Brain microvascular endothelial cell (primary cell): Measurements from ENCODE around the gene CDKN2B-AS1.
"Not testable (repeated sequence)": the region's sequence is repeated elsewhere in the genome, so short reads cannot be mapped to it uniquely, and the experiment has no call there.

Source experiments
- DNase-seq: peaks from one replicate; pipeline ENCODE4 v3.0.0-alpha.2; 2020
- H3K27ac ChIP-seq: fragments of 250-450 bp; sonication (Bioruptor Pico); 2 replicates; pipeline ENCODE4 v1.5.1; 2020; ENCODE audit warnings: mild to moderate bottlenecking, moderate library complexity
- H3K27me3 ChIP-seq: fragments of 250-450 bp; sonication (Bioruptor Pico); replicated peaks from 2 replicates; pipeline ENCODE4 v1.5.1; 2020; ENCODE audit warnings: mild to moderate bottlenecking
- H3K36me3 ChIP-seq: fragments of 250-450 bp; sonication (Bioruptor Pico); replicated peaks from 2 replicates; pipeline ENCODE4 v1.5.1; 2020; ENCODE audit warnings: mild to moderate bottlenecking
- H3K4me3 ChIP-seq: 2 replicates; pipeline ENCODE4 v1.5.1; 2011; ENCODE audit warnings: low read depth, mild to moderate bottlenecking, control low read depth, low read length, moderate library complexity
- CTCF ChIP-seq: IDR thresholded peaks from 2 replicates; pipeline ENCODE4 v1.5.1; 2011; ENCODE audit warnings: low read depth, mild to moderate bottlenecking, moderate library complexity, low read length, control low read depth, inconsistent platforms; ENCODE audit errors: missing control alignments
- in situ Hi-C: cut with HindIII; loops from 2 replicates; pipeline ENCODE4 v1.10.0; 2017; ENCODE audit warnings: low sequenced_read_pairs, low pct_ligation_motif_present

Gene CDKN2B-AS1

DNA sequence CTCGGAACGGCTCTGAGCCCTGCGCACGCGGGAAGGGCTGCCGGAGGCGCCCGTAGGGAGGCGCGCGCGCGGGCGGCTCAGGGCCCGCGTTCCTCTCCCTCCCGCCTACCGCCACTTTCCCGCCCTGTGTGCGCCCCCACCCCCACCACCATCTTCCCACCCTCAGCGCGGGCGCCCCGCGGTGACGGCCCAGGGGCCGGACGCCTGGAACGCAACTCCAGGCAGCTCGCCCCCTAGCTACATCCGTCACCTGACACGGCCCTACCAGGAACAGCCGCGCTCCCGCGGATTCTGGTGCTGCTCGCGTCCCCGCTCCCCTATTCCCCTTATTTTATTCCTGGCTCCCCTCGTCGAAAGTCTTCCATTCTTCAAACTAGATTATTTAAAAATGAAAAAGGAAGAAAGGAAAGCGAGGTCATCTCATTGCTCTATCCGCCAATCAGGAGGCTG lies at the start of gene CDKN2B-AS1:
Gene CDKN2B-AS1, plus strand, starts transcription at position 236 of the 450 bp plus-strand sequence.
- no peaks in the 10 kb centered on the region for H3K36me3 ChIP-seq
- H3K27me3 ChIP-seq: no peaks in the 10 kb centered on the region
- peak; percentile 60 for DNase-seq
- no peak for TF ChIP-seq CTCF
- H3K4me3 ChIP-seq: peak within 1 kb of the TSS; percentile 94
- H3K27ac ChIP-seq: peak within 1 kb of the TSS; percentile 85
- in situ Hi-C loops: no loop called here

DNA sequence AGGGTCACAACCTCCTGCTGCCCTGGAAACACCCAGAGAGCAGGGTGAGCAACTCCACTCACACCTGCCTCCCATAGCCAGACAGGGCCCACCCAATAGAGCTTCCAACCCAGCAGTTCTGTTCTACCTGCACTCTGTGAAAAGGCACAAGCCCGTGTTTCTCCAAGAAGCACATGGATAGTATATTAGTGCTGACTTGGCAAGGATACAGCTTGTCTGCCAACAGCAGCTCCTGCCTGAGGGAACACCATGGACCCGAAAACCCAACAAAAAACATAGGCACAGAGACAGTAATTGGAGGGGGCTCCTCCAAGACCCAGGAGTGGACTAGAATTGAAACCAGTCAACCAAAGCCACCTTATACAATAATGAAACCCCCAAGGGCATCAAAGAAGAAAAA lies 49.0 kb upstream of the CDKN2B-AS1 start:
- in situ Hi-C loops: no loop called here
- no peaks in the 10 kb centered on the region for H3K36me3 ChIP-seq

DNA sequence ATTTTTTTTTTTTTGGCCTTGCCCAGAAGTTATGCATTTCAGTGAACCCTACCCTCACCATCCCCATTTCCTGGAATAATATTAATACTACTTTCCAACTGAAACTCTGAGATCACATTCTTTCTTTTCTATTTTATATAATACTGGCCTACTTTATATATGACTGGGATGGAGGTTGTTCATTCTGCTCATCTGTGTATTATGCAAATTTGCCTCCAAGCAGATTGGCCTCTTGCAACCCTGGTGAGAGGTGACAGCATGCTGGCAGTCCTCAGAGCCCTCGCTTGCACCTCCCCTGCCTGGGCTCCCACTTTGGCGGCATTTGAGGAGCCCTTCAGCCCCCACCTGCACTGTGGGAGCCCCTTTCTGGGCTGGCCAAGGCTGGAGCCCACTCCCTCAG lies 35.8 kb upstream of the CDKN2B-AS1 start:
- H3K27me3 ChIP-seq: no peaks in the 10 kb centered on the region

More for the DNA sequence above, 49.0 kb upstream of the CDKN2B-AS1 start:
- DNase-seq: no peak
- no peak for TF ChIP-seq CTCF
- no peak overlapping the region for H3K27ac ChIP-seq
- H3K4me3 ChIP-seq: no peak overlapping the region
- no peaks in the 10 kb centered on the region for H3K27me3 ChIP-seq

DNA sequence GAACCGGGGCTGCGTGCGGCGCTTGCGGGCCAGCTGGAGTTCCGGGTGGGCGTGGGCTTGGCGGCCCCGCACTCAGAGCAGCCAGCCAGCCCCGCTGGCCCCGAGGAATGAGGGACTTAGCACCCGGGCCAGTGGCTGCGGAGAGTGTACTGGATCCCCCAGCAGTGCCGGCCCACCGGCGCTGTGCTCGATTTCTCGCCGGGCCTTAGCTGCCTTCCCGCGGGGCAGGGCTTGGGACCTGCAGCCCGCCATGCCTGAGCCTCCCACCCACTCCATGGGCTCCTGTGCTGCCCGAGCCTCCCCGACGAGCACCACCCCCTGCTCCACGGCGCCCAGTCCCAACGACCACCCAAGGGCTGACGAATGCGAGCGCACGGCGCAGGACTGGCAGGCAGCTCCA lies 35.3 kb upstream of the CDKN2B-AS1 start:
- H3K36me3 ChIP-seq, H3K27me3 ChIP-seq, H3K27ac ChIP-seq, H3K4me3 ChIP-seq, in situ Hi-C loops, DNase-seq: not testable (repeated sequence)

More for the DNA sequence above, 35.8 kb upstream of the CDKN2B-AS1 start:
- DNase-seq: no peak
- in situ Hi-C loops: no loop called here
- Histone ChIP-seq H3K36me3 (no peaks in the 10 kb centered on the region), H3K27ac (no peak overlapping the region), H3K4me3 (no peak overlapping the region)
- TF ChIP-seq CTCF: no peak

GRCh38 chr9:21961569-21961968 lies 33.0 kb upstream of the CDKN2B-AS1 start:
- no peaks in the 10 kb centered on the region for H3K36me3 ChIP-seq
- in situ Hi-C loops: no loop called here
- no peak overlapping the region for H3K27ac ChIP-seq
- TF ChIP-seq CTCF: no peak
- no peaks in the 10 kb centered on the region for H3K27me3 ChIP-seq
- H3K4me3 ChIP-seq: no peak overlapping the region
- no peak for DNase-seq

GRCh38 chr9:21964925-21965385 lies 29.6 kb upstream of the CDKN2B-AS1 start:
- peaks cover 5% of the 10 kb centered on the region for H3K36me3 ChIP-seq
- no peak for TF ChIP-seq CTCF
- H3K27me3 ChIP-seq: no peaks in the 10 kb centered on the region
- peak overlapping the region; percentile 10 for H3K27ac ChIP-seq
- DNase-seq: no peak
- peak overlapping the region; percentile 55 for H3K4me3 ChIP-seq
- in situ Hi-C loops: no loop called here
